IMR-90 (cell line): ENCODE results near the gene ANKS4B. TPM values are rescaled to one million over a fixed set of nuclear protein-coding genes. Genes with fewer than 3 reads are reported as not detected.

Experiments used
- ATAC-seq: fragments of 200-7000 bp; cut with Tn5 transposase; 2 replicates; pipeline ENCODE4 v1.9.1; 2020; ENCODE audit warnings: low read depth, mild to moderate bottlenecking, moderate library complexity
- BruUV-seq: library from RNA; stranded (reverse); fragments of 400-500 nt; replicated peaks from 2 replicates; lab custom pipeline; 2021; lab: Mats Ljungman, UMichigan
- CTCF ChIA-PET: fragments of 300-600 bp; formaldehyde crosslinking; extraction: SDS; loops from one replicate; lab custom pipeline; 2021; ENCODE audit warnings: antibody characterized with exemption; lab: Yijun Ruan, JAX
- POLR2A ChIA-PET: fragments of 300-600 bp; sonication (Branson Sonifier 250); formaldehyde crosslinking; loops from one replicate; lab custom pipeline; 2022; ENCODE audit warnings: antibody characterized with exemption; ENCODE audit not compliant: unreplicated experiment; lab: Charles Lee
- DNase-seq: peaks from one replicate; pipeline ENCODE4 v3.0.0; 2013
- H2AFZ ChIP-seq: replicated peaks from 2 replicates; pipeline ENCODE3; 2013; ENCODE audit warnings: low read length, mild to moderate bottlenecking; ENCODE audit not compliant: poor library complexity
- H2AK5ac ChIP-seq: 2 replicates; pipeline ENCODE4 v1.6.1; 2013; ENCODE audit warnings: low read depth, low read length, inconsistent platforms
- H2AK9ac ChIP-seq: replicated peaks from 2 replicates; pipeline ENCODE3; 2013; ENCODE audit warnings: mild to moderate bottlenecking, low read depth, low read length, moderate library complexity; ENCODE audit not compliant: poor library complexity
- H2BK120ac ChIP-seq: 2 replicates; pipeline ENCODE4 v1.6.1; 2013; ENCODE audit warnings: low read depth, low read length, inconsistent platforms
- H2BK15ac ChIP-seq: 3 replicates; pipeline ENCODE4 v1.6.1; 2013; ENCODE audit warnings: low read depth, low read length, inconsistent platforms
- H2BK20ac ChIP-seq: 2 replicates; pipeline ENCODE4 v1.6.1; 2013; ENCODE audit warnings: low read depth, mild to moderate bottlenecking, inconsistent platforms, low read length, moderate library complexity
- H2BK5ac ChIP-seq: 2 replicates; pipeline ENCODE4 v1.6.1; 2013; ENCODE audit warnings: mild to moderate bottlenecking, low read depth, low read length, inconsistent platforms; ENCODE audit not compliant: poor library complexity, severe bottlenecking
- H3K14ac ChIP-seq: replicated peaks from 2 replicates; pipeline ENCODE4 v1.6.1; 2013; ENCODE audit warnings: low read depth, low read length, inconsistent platforms
- H3K18ac ChIP-seq: 2 replicates; pipeline ENCODE4 v1.6.1; 2013; ENCODE audit warnings: low read depth, low read length, control low read depth
- H3K23ac ChIP-seq: 2 replicates; pipeline ENCODE4 v1.6.1; 2013; ENCODE audit warnings: low read depth, low read length, inconsistent platforms
- H3K27ac ChIP-seq: 2 replicates; pipeline ENCODE4 v1.5.1; 2013; ENCODE audit warnings: mild to moderate bottlenecking, control low read depth, low read length; ENCODE audit not compliant: insufficient read depth
- H3K27me3 ChIP-seq: 2 replicates; pipeline ENCODE4 v1.6.1; 2013; ENCODE audit warnings: low read length; ENCODE audit not compliant: control insufficient read depth, insufficient read depth
- H3K36me3 ChIP-seq: 2 replicates; pipeline ENCODE4 v1.6.1; 2013; ENCODE audit warnings: low read length, mixed read lengths; ENCODE audit not compliant: control insufficient read depth, insufficient read depth
- H3K4ac ChIP-seq: 2 replicates; pipeline ENCODE4 v1.6.1; 2013; ENCODE audit warnings: low read depth, low read length, inconsistent platforms
- H3K4me1 ChIP-seq: 2 replicates; pipeline ENCODE4 v1.6.1; 2013; ENCODE audit warnings: low read length, mixed read lengths; ENCODE audit not compliant: control insufficient read depth, insufficient read depth
- H3K4me2 ChIP-seq: 2 replicates; pipeline ENCODE4 v1.6.1; 2013; ENCODE audit warnings: low read depth, mild to moderate bottlenecking, control low read depth, low read length, moderate library complexity
- H3K4me3 ChIP-seq: 2 replicates; pipeline ENCODE4 v1.5.1; 2013; ENCODE audit warnings: low read depth, mild to moderate bottlenecking, control low read depth, low read length, moderate library complexity; ENCODE audit not compliant: insufficient read depth
- H3K56ac ChIP-seq: 2 replicates; pipeline ENCODE4 v1.6.1; 2013; ENCODE audit warnings: low read length, inconsistent platforms; ENCODE audit not compliant: insufficient read depth; ENCODE audit errors: extremely low read depth
- H3K79me1 ChIP-seq, 2 experiments: 2 replicates each; pipeline ENCODE4 v1.6.1; 2013; ENCODE audit warnings: low read length in 2 of 2, inconsistent platforms in 1 of 2, low read depth in 1 of 2
- H3K9ac ChIP-seq: 2 replicates; pipeline ENCODE4 v1.6.1; 2013; ENCODE audit warnings: low read depth, low read length, control low read depth
- H3K9me1 ChIP-seq: 2 replicates; pipeline ENCODE4 v1.6.1; 2013; ENCODE audit warnings: low read length, inconsistent platforms; ENCODE audit not compliant: insufficient read depth
- H3K9me3 ChIP-seq: 2 replicates; pipeline ENCODE4 v1.6.1; 2013; ENCODE audit warnings: low read length; ENCODE audit not compliant: control insufficient read depth, insufficient read depth
- H4K20me1 ChIP-seq: 2 replicates; pipeline ENCODE4 v1.6.1; 2013; ENCODE audit warnings: low read length, inconsistent platforms; ENCODE audit not compliant: insufficient read depth
- H4K5ac ChIP-seq: 2 replicates; pipeline ENCODE4 v1.6.1; 2013; ENCODE audit warnings: mild to moderate bottlenecking, low read depth, low read length, control low read depth
- H4K8ac ChIP-seq, 2 experiments: 2 replicates each; pipeline ENCODE4 v1.6.1; 2013; ENCODE audit warnings: low read depth in 2 of 2, low read length in 2 of 2, control low read depth in 1 of 2, inconsistent platforms in 1 of 2
- H4K91ac ChIP-seq: 2 replicates; pipeline ENCODE4 v1.6.1; 2013; ENCODE audit warnings: low read depth, low read length, inconsistent platforms; ENCODE audit not compliant: insufficient read depth
- CEBPB ChIP-seq: IDR thresholded peaks from 2 replicates; pipeline ENCODE4 v1.6.1; 2012; ENCODE audit warnings: low read depth, low read length, improper control_type of control experiment
- MAFK ChIP-seq: IDR thresholded peaks from 2 replicates; pipeline ENCODE4 v1.6.1; 2012; ENCODE audit warnings: low read depth, low read length, improper control_type of control experiment
- MAZ ChIP-seq: IDR thresholded peaks from 2 replicates; pipeline ENCODE4 v1.6.1; 2012; ENCODE audit warnings: low read depth, mild to moderate bottlenecking, low read length, improper control_type of control experiment, moderate library complexity, borderline replicate concordance
- MXI1 ChIP-seq: IDR thresholded peaks from 2 replicates; pipeline ENCODE4 v1.6.1; 2012; ENCODE audit warnings: low read depth, mild to moderate bottlenecking, low read length, moderate library complexity, borderline replicate concordance
- NFE2L2 ChIP-seq: fragments of 150-350 bp; IDR thresholded peaks from 2 replicates; pipeline ENCODE4 v1.6.1; 2016; ENCODE audit warnings: low read depth, mild to moderate bottlenecking, low read length
- RCOR1 ChIP-seq: IDR thresholded peaks from 2 replicates; pipeline ENCODE4 v1.6.1; 2012; ENCODE audit warnings: mild to moderate bottlenecking, low read length, improper control_type of control experiment; ENCODE audit not compliant: insufficient replicate concordance
- SMC3 ChIP-seq: fragments of 150-350 bp; IDR thresholded peaks from 2 replicates; pipeline ENCODE4 v1.6.1; 2016; ENCODE audit warnings: low read depth, mild to moderate bottlenecking, antibody characterized with exemption, low read length, moderate library complexity
- WGBS, 2 experiments: methylation state at CpG; one replicate each; pipeline versions ENCODE4 v1.1.5 to v1.1.7; 2013; ENCODE audit warnings: missing lambda C conversion rate in 2 of 2; ENCODE audit not compliant: insufficient read length in 1 of 2; ENCODE audit errors: extremely low coverage in 2 of 2; 5-methylcytosine and 5-hydroxymethylcytosine counted together
- dilution Hi-C: fragments of 300-500 bp; cut with HindIII; formaldehyde crosslinking; loops from one replicate; pipeline ENCODE4 v1.14.3; 2018; ENCODE audit warnings: low sequenced_read_pairs; ENCODE audit not compliant: unreplicated experiment
- in situ Hi-C: fragments of 300-500 bp; cut with MboI; formaldehyde crosslinking; loops from 3 replicates; pipeline ENCODE4 v1.14.3; 2019; ENCODE audit warnings: low sequenced_read_pairs, inconsistent platforms, mixed read lengths
- intact Hi-C: fragments of 100-400 bp; cut with micrococcal nuclease; formaldehyde crosslinking; loops from 2 replicates; pipeline ENCODE4 v1.10.0; 2022
- polyA plus RNA-seq, 3 experiments: library from polyadenylated mRNA; depleted of rRNA; stranded (reverse); fragments of >200 nt; gene quantifications; 2 replicates each; pipeline ENCODE4 v1.2.3, GENCODE V29; 2012; ENCODE audit warnings: low replicate concordance in 1 of 3
- total RNA-seq: library from RNA; depleted of rRNA; stranded (reverse); fragments of >200 nt; gene quantifications from 2 replicates; pipeline ENCODE4 v1.2.3, GENCODE V29; 2012
- TF ChIP-seq, protein P1 (sequence below): fragments of 150-350 bp; IDR thresholded peaks from 2 replicates; pipeline ENCODE4 v1.6.1; 2017; ENCODE audit warnings: mild to moderate bottlenecking, antibody characterized with exemption, low read length, low read depth
- TF ChIP-seq, protein P2 (sequence below): conservative IDR thresholded peaks from 2 replicates; pipeline ENCODE4 v1.5.1; 2012; ENCODE audit warnings: mild to moderate bottlenecking, low read depth, low read length, improper control_type of control experiment

The ANKS4B gene
- total and polyA plus RNA-seq, 2 of the 4 experiments (the other 2 are of a cell fraction), result not detected

DNA sequence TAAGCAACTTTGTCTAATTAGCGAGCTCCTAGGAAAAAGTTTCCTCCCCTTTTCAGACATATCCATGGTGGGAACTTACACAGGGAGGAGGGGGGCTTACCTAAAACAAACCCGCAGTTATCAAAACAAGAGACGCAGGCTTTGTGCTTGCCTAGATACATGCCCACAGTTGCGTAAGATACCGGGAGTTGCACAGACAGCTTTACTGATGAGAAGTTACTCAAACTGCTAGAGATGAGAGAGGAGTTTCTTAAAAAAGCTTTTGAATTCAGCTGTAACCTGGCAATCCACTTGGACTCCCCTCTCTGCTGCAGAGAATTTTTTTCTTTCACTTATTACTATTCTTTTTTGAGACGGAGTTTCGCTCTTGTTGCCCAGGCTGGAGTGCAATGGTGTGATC is 15.3 kb upstream of the ANKS4B start:
- peaks cover 11% of the 10 kb centered on the region for H3K27me3 ChIP-seq
- no peak overlapping the region for H2BK20ac ChIP-seq
- ATAC-seq (no peak), DNase-seq (no peak)
- H3K4ac ChIP-seq, result no peak overlapping the region
- H3K14ac ChIP-seq, result no peak overlapping the region
- no peak overlapping the region for H3K23ac ChIP-seq
- H3K4me2 ChIP-seq, result no peak overlapping the region
- no peak for TF ChIP-seq RCOR1
- TF ChIP-seq CEBPB, result peak; percentile 51
- TF ChIP-seq SMC3, result no peak
- TF ChIP-seq, protein P1, sequence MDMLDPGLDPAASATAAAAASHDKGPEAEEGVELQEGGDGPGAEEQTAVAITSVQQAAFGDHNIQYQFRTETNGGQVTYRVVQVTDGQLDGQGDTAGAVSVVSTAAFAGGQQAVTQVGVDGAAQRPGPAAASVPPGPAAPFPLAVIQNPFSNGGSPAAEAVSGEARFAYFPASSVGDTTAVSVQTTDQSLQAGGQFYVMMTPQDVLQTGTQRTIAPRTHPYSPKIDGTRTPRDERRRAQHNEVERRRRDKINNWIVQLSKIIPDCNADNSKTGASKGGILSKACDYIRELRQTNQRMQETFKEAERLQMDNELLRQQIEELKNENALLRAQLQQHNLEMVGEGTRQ, result no peak
- no peak for TF ChIP-seq NFE2L2
- TF ChIP-seq MAZ, result no peak
- TF ChIP-seq, protein P2, sequence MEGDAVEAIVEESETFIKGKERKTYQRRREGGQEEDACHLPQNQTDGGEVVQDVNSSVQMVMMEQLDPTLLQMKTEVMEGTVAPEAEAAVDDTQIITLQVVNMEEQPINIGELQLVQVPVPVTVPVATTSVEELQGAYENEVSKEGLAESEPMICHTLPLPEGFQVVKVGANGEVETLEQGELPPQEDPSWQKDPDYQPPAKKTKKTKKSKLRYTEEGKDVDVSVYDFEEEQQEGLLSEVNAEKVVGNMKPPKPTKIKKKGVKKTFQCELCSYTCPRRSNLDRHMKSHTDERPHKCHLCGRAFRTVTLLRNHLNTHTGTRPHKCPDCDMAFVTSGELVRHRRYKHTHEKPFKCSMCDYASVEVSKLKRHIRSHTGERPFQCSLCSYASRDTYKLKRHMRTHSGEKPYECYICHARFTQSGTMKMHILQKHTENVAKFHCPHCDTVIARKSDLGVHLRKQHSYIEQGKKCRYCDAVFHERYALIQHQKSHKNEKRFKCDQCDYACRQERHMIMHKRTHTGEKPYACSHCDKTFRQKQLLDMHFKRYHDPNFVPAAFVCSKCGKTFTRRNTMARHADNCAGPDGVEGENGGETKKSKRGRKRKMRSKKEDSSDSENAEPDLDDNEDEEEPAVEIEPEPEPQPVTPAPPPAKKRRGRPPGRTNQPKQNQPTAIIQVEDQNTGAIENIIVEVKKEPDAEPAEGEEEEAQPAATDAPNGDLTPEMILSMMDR, result no peak
- TF ChIP-seq MXI1, result no peak
- no peak for TF ChIP-seq MAFK
- no peaks in the 10 kb centered on the region for H3K9me1 ChIP-seq
- no peak overlapping the region for H4K91ac ChIP-seq
- WGBS, 2 experiments, result no CpG with 5 or more reads among the region's 7 CpGs
- H2AFZ ChIP-seq, result no peak overlapping the region
- H2BK120ac ChIP-seq, result no peak overlapping the region
- H3K18ac ChIP-seq, result no peak overlapping the region
- no peak overlapping the region for H4K5ac ChIP-seq
- POLR2A ChIA-PET, result no interaction called here
- no peak overlapping the region for H3K56ac ChIP-seq
- no peaks in the 10 kb centered on the region for H3K4me1 ChIP-seq
- intact Hi-C loops (no loop called here), dilution Hi-C loops (no loop called here), in situ Hi-C loops (no loop called here)
- no peak overlapping the region for H2BK15ac ChIP-seq
- no peaks in the 10 kb centered on the region for H3K79me1 ChIP-seq
- no peaks in the 10 kb centered on the region for H4K20me1 ChIP-seq
- H2AK5ac ChIP-seq, result no peak overlapping the region
- no peak overlapping the region for H2AK9ac ChIP-seq
- no TSS peak for BruUV-seq
- no peak overlapping the region for H2BK5ac ChIP-seq
- no peak overlapping the region for H4K8ac ChIP-seq
- no peak overlapping the region for H3K9ac ChIP-seq
- no peaks in the 10 kb centered on the region for H3K9me3 ChIP-seq
- H3K27ac ChIP-seq, result no peak overlapping the region
- H3K4me3 ChIP-seq, result no peak overlapping the region
- H3K36me3 ChIP-seq, result no peaks in the 10 kb centered on the region
- CTCF ChIA-PET, result no interaction called here
